Muscle layer of duodenum (tissue), 2 donors: Measurements from ENCODE around the gene CFAP46.
"Not testable (repeated sequence)": the region's sequence is repeated elsewhere in the genome, so short reads cannot be mapped to it uniquely, and the experiment has no call there.

Source experiments
- H3K27ac ChIP-seq: one replicate; pipeline ENCODE4 v1.7.0; 2013; ENCODE audit warnings: mild to moderate bottlenecking, low read length
- H3K27me3 ChIP-seq: one replicate; pipeline ENCODE4 v1.7.0; 2013; ENCODE audit warnings: low read depth, mild to moderate bottlenecking, control low read depth, low read length
- H3K36me3 ChIP-seq, 2 donors: one replicate each; pipeline ENCODE4 v1.7.0; 2013; ENCODE audit warnings: low read length in 2 of 2, control low read depth in 1 of 2, mild to moderate bottlenecking in 1 of 2; ENCODE audit not compliant: insufficient read depth in 2 of 2, control insufficient read depth in 1 of 2
- H3K4me1 ChIP-seq, 2 donors: one replicate each; pipeline ENCODE4 v1.7.0; 2013; ENCODE audit warnings: low read length in 2 of 2, mild to moderate bottlenecking in 2 of 2, control low read depth in 1 of 2, moderate library complexity in 1 of 2; ENCODE audit not compliant: insufficient read depth in 2 of 2, control insufficient read depth in 1 of 2
- H3K4me3 ChIP-seq, 2 donors: one replicate each; pipeline ENCODE4 v1.7.0; 2013; ENCODE audit warnings: low read length in 2 of 2, low read depth in 1 of 2, mild to moderate bottlenecking in 1 of 2
- H3K9me3 ChIP-seq, 2 donors: one replicate each; pipeline ENCODE4 v1.7.0; 2013; ENCODE audit warnings: low read length in 2 of 2, control low read depth in 1 of 2, mild to moderate bottlenecking in 1 of 2; ENCODE audit not compliant: control insufficient read depth in 1 of 2
- donor health status: healthy.

Gene CFAP46

GRCh38 chr10:132904814-132905649 is 37.3 kb downstream of the CFAP46 start:
- Histone ChIP-seq H3K27me3 (no peaks in the 10 kb centered on the region), H3K4me1 (no peaks in the 10 kb centered on the region), H3K27ac (no peak overlapping the region), H3K9me3 (peaks cover 0 to 18% of the 10 kb centered on the region in 2 donors), H3K4me3 (no peak overlapping the region), H3K36me3 (no peaks in the 10 kb centered on the region)

GRCh38 chr10:132904181-132904813 is 38.1 kb downstream of the CFAP46 start:
- no peak overlapping the region for H3K4me3 ChIP-seq
- peaks cover 0 to 18% of the 10 kb centered on the region in 2 donors for H3K9me3 ChIP-seq
- H3K27me3 ChIP-seq = no peaks in the 10 kb centered on the region
- no peak overlapping the region for H3K27ac ChIP-seq
- no peaks in the 10 kb centered on the region for H3K4me1 ChIP-seq
- no peaks in the 10 kb centered on the region for H3K36me3 ChIP-seq

GRCh38 chr10:132902656-132903575 is 39.5 kb downstream of the CFAP46 start:
- not testable (repeated sequence) for H3K4me1 ChIP-seq, H3K4me3 ChIP-seq, H3K27me3 ChIP-seq, H3K36me3 ChIP-seq, H3K27ac ChIP-seq
- H3K9me3 ChIP-seq = peaks cover 0 to 18% of the 10 kb centered on the region in 2 donors

GRCh38 chr10:132901351-132901750 is 41.0 kb downstream of the CFAP46 start:
- Histone ChIP-seq H3K27ac (no peak overlapping the region), H3K4me3 (no peak overlapping the region), H3K36me3 (no peaks in the 10 kb centered on the region)

GRCh38 chr10:132900211-132900756 is 42.1 kb downstream of the CFAP46 start:
- Histone ChIP-seq H3K4me1 (no peaks in the 10 kb centered on the region), H3K4me3 (no peak overlapping the region)

More at GRCh38 chr10:132901351-132901750, 41.0 kb downstream of the CFAP46 start:
- Histone ChIP-seq H3K9me3 (peaks cover 0 to 17% of the 10 kb centered on the region in 2 donors), H3K27me3 (no peaks in the 10 kb centered on the region), H3K4me1 (no peaks in the 10 kb centered on the region)

GRCh38 chr10:132899751-132900065 is 42.7 kb downstream of the CFAP46 start:
- no peak overlapping the region for H3K27ac ChIP-seq
- H3K27me3 ChIP-seq = no peaks in the 10 kb centered on the region
- H3K9me3 ChIP-seq = peaks cover 0 to 16% of the 10 kb centered on the region in 2 donors
- H3K4me3 ChIP-seq = no peak overlapping the region
- H3K36me3 ChIP-seq = no peaks in the 10 kb centered on the region
- no peaks in the 10 kb centered on the region for H3K4me1 ChIP-seq

More at GRCh38 chr10:132900211-132900756, 42.1 kb downstream of the CFAP46 start:
- no peak overlapping the region for H3K27ac ChIP-seq
- H3K9me3 ChIP-seq = peaks cover 0 to 17% of the 10 kb centered on the region in 2 donors
- H3K27me3 ChIP-seq = no peaks in the 10 kb centered on the region
- no peaks in the 10 kb centered on the region for H3K36me3 ChIP-seq

GRCh38 chr10:132899054-132899750 is 43.2 kb downstream of the CFAP46 start:
- Histone ChIP-seq H3K36me3 (no peaks in the 10 kb centered on the region), H3K9me3 (peaks cover 0 to 16% of the 10 kb centered on the region in 2 donors), H3K4me1 (no peaks in the 10 kb centered on the region), H3K27ac (no peak overlapping the region), H3K4me3 (no peak overlapping the region), H3K27me3 (no peaks in the 10 kb centered on the region)

- H3K36me3 ChIP-seq = no peaks in the 10 kb centered on the region
- no peak overlapping the region for H3K27ac ChIP-seq
- H3K4me3 ChIP-seq = no peak overlapping the region
These were observed 43.8 kb downstream of the CFAP46 start for GRCh38 chr10:132898391-132899053.

GRCh38 chr10:132897516-132898381 is 44.6 kb downstream of the CFAP46 start:
- Histone ChIP-seq H3K4me1 (no peaks in the 10 kb centered on the region), H3K9me3 (peaks cover 0 to 16% of the 10 kb centered on the region in 2 donors), H3K36me3 (no peaks in the 10 kb centered on the region), H3K4me3 (no peak overlapping the region), H3K27me3 (no peaks in the 10 kb centered on the region), H3K27ac (no peak overlapping the region)

More at GRCh38 chr10:132898391-132899053, 43.8 kb downstream of the CFAP46 start:
- Histone ChIP-seq H3K9me3 (peaks cover 0 to 16% of the 10 kb centered on the region in 2 donors), H3K27me3 (no peaks in the 10 kb centered on the region), H3K4me1 (no peaks in the 10 kb centered on the region)
